HCT116 (cell line): ENCODE results near the gene PHC3.

Experiments used
- CTCF ChIP-seq, 3 experiments: fragments of 200-600 bp in 1 of 3; sonication (generic) in 1 of 3; IDR thresholded peaks in 2 of 3; conservative IDR thresholded peaks in 1 of 3; 2 replicates each; pipeline ENCODE4 v1.5.1; 2012 to 2017; ENCODE audit warnings: low read depth in 2 of 3, low read length in 2 of 3, antibody characterized with exemption in 1 of 3, borderline replicate concordance in 1 of 3, control low read depth in 1 of 3, mild to moderate bottlenecking in 1 of 3, mixed read lengths in 1 of 3, mixed run types in 1 of 3, moderate library complexity in 1 of 3; ENCODE audit not compliant: insufficient read depth in 1 of 3
- EZH2 ChIP-seq: fragments of 200-600 bp; sonication (generic); IDR thresholded peaks from 2 replicates; pipeline ENCODE4 v1.6.1; 2017; ENCODE audit warnings: antibody characterized with exemption, mixed run types
- EZH2phosphoT487 ChIP-seq: fragments of 200-600 bp; IDR thresholded peaks from 2 replicates; pipeline ENCODE4 v1.6.1; 2018; ENCODE audit warnings: antibody characterized with exemption, borderline replicate concordance
- JUND ChIP-seq: IDR thresholded peaks from 2 replicates; pipeline ENCODE4 v1.6.1; 2012
- MAX ChIP-seq: IDR thresholded peaks from 2 replicates; pipeline ENCODE4 v1.6.1; 2012
- POLR2A ChIP-seq: IDR thresholded peaks from 2 replicates; pipeline ENCODE4 v1.7.0; 2011; ENCODE audit warnings: borderline replicate concordance; ENCODE audit not compliant: insufficient read depth, insufficient read length; ENCODE audit errors: extremely low read depth
- POLR2AphosphoS5 ChIP-seq: IDR thresholded peaks from 2 replicates; pipeline ENCODE4 v1.6.1; 2011; ENCODE audit warnings: mild to moderate bottlenecking, low read depth, low read length, moderate library complexity
- RAD21 ChIP-seq: IDR thresholded peaks from 2 replicates; pipeline ENCODE4 v1.6.1; 2012; ENCODE audit warnings: low read depth, mild to moderate bottlenecking
- REST ChIP-seq: IDR thresholded peaks from 2 replicates; pipeline ENCODE4 v1.6.1; 2012; ENCODE audit warnings: low read depth
- YY1 ChIP-seq: IDR thresholded peaks from 2 replicates; pipeline ENCODE4 v1.6.1; 2011; ENCODE audit warnings: low read length, low read depth, moderate library complexity, mild to moderate bottlenecking; ENCODE audit not compliant: insufficient replicate concordance; ENCODE audit errors: extremely low read depth
- ZBTB33 ChIP-seq: IDR thresholded peaks from 2 replicates; pipeline ENCODE4 v1.6.1; 2011; ENCODE audit warnings: mild to moderate bottlenecking, low read length, moderate library complexity; ENCODE audit not compliant: insufficient replicate concordance; ENCODE audit errors: extremely low read depth
- ZFX ChIP-seq: fragments of 450-650 bp; IDR thresholded peaks from 2 replicates; pipeline ENCODE4 v1.6.1; 2017
- ZNF274 ChIP-seq: fragments of 200-500 bp; sonication (Bioruptor generic); IDR thresholded peaks from 2 replicates; pipeline ENCODE4 v1.6.1; 2014; ENCODE audit warnings: mild to moderate bottlenecking, low read depth, low read length, inconsistent platforms

- TF ChIP-seq ZFX: no peak
- no peak for TF ChIP-seq POLR2A
- no peak for TF ChIP-seq CTCF (IDR thresholded peaks at IDR 0.05 in 2 of 3, conservative IDR thresholded peaks at IDR 0.05 in 1 of 3; ENCODE audit: borderline replicate concordance in 1 of 3, insufficient read depth in 1 of 3, low read depth in 2 of 3, low read length in 2 of 3)
- no peak for TF ChIP-seq MAX
- TF ChIP-seq EZH2phosphoT487: no peak
- no peak for TF ChIP-seq ZNF274
- no peak for TF ChIP-seq POLR2AphosphoS5
- no peak for TF ChIP-seq EZH2
- TF ChIP-seq JUND: no peak
- no peak for TF ChIP-seq RAD21
- TF ChIP-seq YY1: no peak
- no peak for TF ChIP-seq REST
- no peak for TF ChIP-seq ZBTB33
Measured at GRCh38 chr3:170225166-170225565, 43.6 kb upstream of the PHC3 start.
